RWPE2 (cell line): Measurements from ENCODE around the gene ARGLU1.

ENCODE experiments used
- ATAC-seq: fragments of 200-7000 bp; cut with Tn5 transposase; 3 replicates; pipeline ENCODE4 v1.9.1; 2021; ENCODE audit warnings: low read depth
- DNase-seq: peaks from one replicate; pipeline ENCODE4 v3.0.0-alpha.2; 2020; ENCODE audit warnings: low spot score
- H3K27ac ChIP-seq: fragments of 450-650 bp; 2 replicates; pipeline ENCODE4 v1.5.1; 2017; ENCODE audit warnings: mild to moderate bottlenecking; ENCODE audit not compliant: poor library complexity, severe bottlenecking
- H3K27me3 ChIP-seq: fragments of 250-450 bp; sonication (Bioruptor Pico); 2 replicates; pipeline ENCODE4 v1.5.1; 2021; ENCODE audit warnings: mild to moderate bottlenecking, moderate library complexity; ENCODE audit not compliant: insufficient read depth, poor library complexity, severe bottlenecking
- H3K36me3 ChIP-seq: fragments of 250-450 bp; sonication (Bioruptor Pico); 2 replicates; pipeline ENCODE4 v1.5.1; 2020; ENCODE audit warnings: low read depth, mild to moderate bottlenecking, moderate library complexity
- H3K4me1 ChIP-seq: fragments of 250-450 bp; sonication (Bioruptor Pico); 2 replicates; pipeline ENCODE4 v1.5.1; 2021; ENCODE audit warnings: mild to moderate bottlenecking, moderate library complexity; ENCODE audit not compliant: insufficient read depth, poor library complexity, severe bottlenecking
- H3K4me3 ChIP-seq: fragments of 250-450 bp; sonication (Bioruptor Pico); 2 replicates; pipeline ENCODE4 v1.5.1; 2021; ENCODE audit warnings: mild to moderate bottlenecking, moderate library complexity; ENCODE audit not compliant: severe bottlenecking
- H3K9me3 ChIP-seq: fragments of 250-450 bp; sonication (Bioruptor Pico); 2 replicates; pipeline ENCODE4 v1.5.1; 2021; ENCODE audit warnings: mild to moderate bottlenecking, moderate library complexity; ENCODE audit not compliant: severe bottlenecking
- CTCF ChIP-seq: fragments of 450-650 bp; IDR thresholded peaks from one replicate; pipeline ENCODE4 v1.5.1; 2017; ENCODE audit warnings: mild to moderate bottlenecking, moderate library complexity; ENCODE audit not compliant: poor library complexity, severe bottlenecking

ARGLU1 gene

GRCh38 chr13:106520251-106521054 is 47.5 kb downstream of the ARGLU1 start:
- Histone ChIP-seq H3K36me3 (peaks cover 54% of the 10 kb centered on the region), H3K4me1 (peaks cover 57% of the 10 kb centered on the region), H3K9me3 (no peaks in the 10 kb centered on the region), H3K4me3 (no peak overlapping the region), H3K27me3 (no peaks in the 10 kb centered on the region), H3K27ac (peak overlapping the region; percentile 68)
- DNase-seq = no peak
- TF ChIP-seq CTCF = peak; percentile 52
- ATAC-seq = no peak

- no peak overlapping the region for H3K4me3 ChIP-seq
- H3K9me3 ChIP-seq = no peaks in the 10 kb centered on the region
- peaks cover 49% of the 10 kb centered on the region for H3K36me3 ChIP-seq
- no peaks in the 10 kb centered on the region for H3K27me3 ChIP-seq
- DNase-seq = no peak
- H3K4me1 ChIP-seq = peaks cover 61% of the 10 kb centered on the region
- no peak overlapping the region for H3K27ac ChIP-seq
- ATAC-seq = no peak
- TF ChIP-seq CTCF = no peak
These were observed 49.4 kb downstream of the ARGLU1 start for GRCh38 chr13:106518512-106518911.

GRCh38 chr13:106517109-106517847 is 50.7 kb downstream of the ARGLU1 start:
- DNase-seq (no peak), ATAC-seq (no peak)
- Histone ChIP-seq H3K27me3 (no peaks in the 10 kb centered on the region), H3K36me3 (peaks cover 55% of the 10 kb centered on the region), H3K9me3 (no peaks in the 10 kb centered on the region), H3K4me3 (no peak overlapping the region), H3K27ac (no peak overlapping the region), H3K4me1 (peaks cover 56% of the 10 kb centered on the region)
- TF ChIP-seq CTCF = no peak

DNA sequence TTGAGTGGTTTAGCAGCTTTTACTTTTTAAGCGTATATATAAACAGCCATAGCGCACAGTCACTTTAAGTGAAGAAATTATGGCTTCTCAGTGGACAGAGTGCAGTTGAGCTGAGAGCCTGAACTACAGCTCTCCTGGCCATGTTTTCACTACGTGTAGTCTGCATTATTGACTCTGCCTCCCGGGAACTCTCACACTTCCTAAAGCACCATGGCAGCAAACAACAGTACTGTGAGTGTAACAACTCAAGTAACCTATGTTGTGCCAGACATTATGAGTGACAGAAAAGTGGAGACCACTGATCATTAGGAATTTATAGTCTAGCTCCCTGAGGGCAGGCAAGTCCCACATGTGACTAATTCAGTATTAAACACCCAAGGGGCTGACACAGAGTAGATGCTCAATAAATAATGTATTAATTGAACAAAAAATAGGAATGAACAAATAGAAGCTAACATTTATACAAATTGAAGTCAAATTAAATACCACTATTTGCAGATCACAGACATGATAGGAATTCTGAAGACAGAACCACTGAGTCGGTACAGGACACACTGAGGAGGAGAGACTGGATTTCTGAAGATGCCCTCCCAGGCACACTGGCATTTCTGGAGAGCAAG is 52.2 kb downstream of the ARGLU1 start:
- no peak for ATAC-seq
- no peak overlapping the region for H3K4me3 ChIP-seq
- no peak for TF ChIP-seq CTCF
- H3K27me3 ChIP-seq = no peaks in the 10 kb centered on the region
- no peak overlapping the region for H3K27ac ChIP-seq
- peaks cover 62% of the 10 kb centered on the region for H3K36me3 ChIP-seq
- no peak for DNase-seq
- H3K9me3 ChIP-seq = no peaks in the 10 kb centered on the region
- peaks cover 41% of the 10 kb centered on the region for H3K4me1 ChIP-seq
